Stomach (tissue), 4 donors: ENCODE results near the gene C19orf25.

Experiments
- EP300 ChIP-seq: sonication (generic); formaldehyde crosslinking; IDR thresholded peaks from one replicate; pipeline ENCODE4 v1.6.1; 2017; ENCODE audit warnings: antibody characterized with exemption
- POLR2AphosphoS5 ChIP-seq, 3 donors: sonication (generic); formaldehyde crosslinking; IDR thresholded peaks; one replicate each; pipeline ENCODE4 v1.6.1; 2016; ENCODE audit warnings: antibody characterized with exemption in 3 of 3
- TF ChIP-seq, protein P1 (sequence below), 7 experiments: fragments of 450-650 bp in 4 of 7; fragments of 200-600 bp in 3 of 7; sonication (generic) in 3 of 7; IDR thresholded peaks; one replicate each; pipeline ENCODE4 v1.5.1; 2016 to 2019; ENCODE audit warnings: antibody characterized with exemption in 7 of 7, control low read depth in 2 of 7, mild to moderate bottlenecking in 1 of 7

DNA sequence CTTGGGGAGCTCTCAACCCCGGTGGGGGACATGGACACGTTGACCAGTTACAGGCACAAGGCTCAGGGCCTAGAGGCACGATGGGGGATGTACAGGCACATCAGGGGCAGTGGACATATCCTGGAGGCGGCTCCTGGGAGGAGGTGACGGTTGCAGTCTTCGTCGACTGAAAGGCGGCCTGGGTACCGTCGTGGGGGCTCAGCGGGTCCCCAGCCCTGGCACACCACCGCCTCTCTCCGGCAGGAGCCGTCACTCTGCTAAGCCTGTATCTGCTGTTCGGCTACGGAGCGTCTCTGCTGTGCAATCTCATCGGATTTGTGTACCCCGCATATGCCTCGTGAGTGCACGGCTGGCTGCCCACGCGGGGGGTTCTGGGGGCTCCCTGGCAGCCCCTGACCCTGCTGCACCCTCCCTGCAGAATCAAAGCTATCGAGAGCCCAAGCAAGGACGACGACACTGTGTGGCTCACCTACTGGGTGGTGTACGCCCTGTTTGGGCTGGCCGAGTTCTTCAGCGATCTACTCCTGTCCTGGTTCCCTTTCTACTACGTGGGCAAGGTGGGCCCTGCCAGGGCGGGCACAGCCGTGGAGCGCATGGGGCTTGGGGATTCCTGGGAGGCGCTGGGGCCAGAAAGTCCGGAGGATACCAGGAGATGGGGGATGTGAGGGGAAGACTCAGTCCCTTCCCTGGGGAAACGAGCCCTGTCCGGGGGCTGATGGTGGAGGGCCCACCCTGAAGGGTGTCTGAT is 16.2 kb upstream of the C19orf25 start:
- TF ChIP-seq, protein P1, sequence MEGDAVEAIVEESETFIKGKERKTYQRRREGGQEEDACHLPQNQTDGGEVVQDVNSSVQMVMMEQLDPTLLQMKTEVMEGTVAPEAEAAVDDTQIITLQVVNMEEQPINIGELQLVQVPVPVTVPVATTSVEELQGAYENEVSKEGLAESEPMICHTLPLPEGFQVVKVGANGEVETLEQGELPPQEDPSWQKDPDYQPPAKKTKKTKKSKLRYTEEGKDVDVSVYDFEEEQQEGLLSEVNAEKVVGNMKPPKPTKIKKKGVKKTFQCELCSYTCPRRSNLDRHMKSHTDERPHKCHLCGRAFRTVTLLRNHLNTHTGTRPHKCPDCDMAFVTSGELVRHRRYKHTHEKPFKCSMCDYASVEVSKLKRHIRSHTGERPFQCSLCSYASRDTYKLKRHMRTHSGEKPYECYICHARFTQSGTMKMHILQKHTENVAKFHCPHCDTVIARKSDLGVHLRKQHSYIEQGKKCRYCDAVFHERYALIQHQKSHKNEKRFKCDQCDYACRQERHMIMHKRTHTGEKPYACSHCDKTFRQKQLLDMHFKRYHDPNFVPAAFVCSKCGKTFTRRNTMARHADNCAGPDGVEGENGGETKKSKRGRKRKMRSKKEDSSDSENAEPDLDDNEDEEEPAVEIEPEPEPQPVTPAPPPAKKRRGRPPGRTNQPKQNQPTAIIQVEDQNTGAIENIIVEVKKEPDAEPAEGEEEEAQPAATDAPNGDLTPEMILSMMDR (IDR thresholded peaks at IDR 0.05): no peak
- TF ChIP-seq EP300 (no peak), POLR2AphosphoS5 (IDR thresholded peaks at IDR 0.05) (no peak)
